Effector CD4-positive, alpha-beta T cell (primary cell): Measurements from ENCODE around the gene UPP1.
A peak's percentile ranks its signal among the peaks of the same experiment; 100 is the strongest.

ENCODE experiments used
- DNase-seq: peaks from one replicate; pipeline ENCODE4 v3.0.0-alpha.2; 2020

Gene UPP1

DNA sequence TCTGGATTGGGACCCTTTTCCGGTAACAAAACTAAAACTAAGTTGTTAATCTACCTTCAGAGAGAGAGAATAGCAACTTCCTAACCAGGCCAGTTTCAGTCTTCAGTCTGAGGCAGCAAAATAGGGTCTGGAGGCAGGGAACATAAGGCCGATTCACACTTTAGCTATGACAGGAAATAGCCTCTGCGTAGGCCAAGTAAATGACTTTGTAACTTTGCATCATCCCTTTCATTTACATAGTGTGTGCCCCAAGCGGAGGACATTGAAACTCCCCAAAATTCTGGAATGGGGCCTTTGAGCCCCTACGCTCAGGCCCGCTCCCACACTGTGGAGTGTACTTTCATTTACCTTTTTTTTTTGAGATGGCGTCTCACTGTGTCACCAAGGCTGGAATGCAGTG, 1.7 kb upstream of the UPP1 start:
- no peak for DNase-seq

DNA sequence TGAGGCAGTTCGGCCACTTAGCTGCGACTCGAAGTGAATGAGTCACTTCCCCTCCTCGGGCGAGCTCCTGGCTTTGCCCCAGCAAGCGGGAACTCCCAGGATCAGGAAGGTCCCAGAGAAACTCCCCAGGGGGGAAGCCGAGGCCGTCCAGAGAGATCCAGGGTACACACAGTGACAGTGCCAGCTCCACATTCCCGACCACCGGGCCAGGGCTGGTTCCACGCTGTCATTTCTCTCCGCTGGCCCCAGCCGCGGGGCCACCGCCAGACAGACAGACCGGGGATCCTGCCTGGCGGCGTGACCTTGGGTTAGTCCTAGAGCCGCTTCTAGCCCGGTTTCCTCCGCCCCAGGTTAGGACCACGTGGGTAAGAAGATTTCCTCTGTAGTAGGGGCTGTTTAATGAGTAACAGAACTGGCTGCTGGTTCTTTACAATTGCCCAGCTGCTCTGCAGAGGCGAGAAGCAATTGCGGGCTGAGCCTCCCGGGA, 463 bp upstream of the UPP1 start:
- no peak for DNase-seq

DNA sequence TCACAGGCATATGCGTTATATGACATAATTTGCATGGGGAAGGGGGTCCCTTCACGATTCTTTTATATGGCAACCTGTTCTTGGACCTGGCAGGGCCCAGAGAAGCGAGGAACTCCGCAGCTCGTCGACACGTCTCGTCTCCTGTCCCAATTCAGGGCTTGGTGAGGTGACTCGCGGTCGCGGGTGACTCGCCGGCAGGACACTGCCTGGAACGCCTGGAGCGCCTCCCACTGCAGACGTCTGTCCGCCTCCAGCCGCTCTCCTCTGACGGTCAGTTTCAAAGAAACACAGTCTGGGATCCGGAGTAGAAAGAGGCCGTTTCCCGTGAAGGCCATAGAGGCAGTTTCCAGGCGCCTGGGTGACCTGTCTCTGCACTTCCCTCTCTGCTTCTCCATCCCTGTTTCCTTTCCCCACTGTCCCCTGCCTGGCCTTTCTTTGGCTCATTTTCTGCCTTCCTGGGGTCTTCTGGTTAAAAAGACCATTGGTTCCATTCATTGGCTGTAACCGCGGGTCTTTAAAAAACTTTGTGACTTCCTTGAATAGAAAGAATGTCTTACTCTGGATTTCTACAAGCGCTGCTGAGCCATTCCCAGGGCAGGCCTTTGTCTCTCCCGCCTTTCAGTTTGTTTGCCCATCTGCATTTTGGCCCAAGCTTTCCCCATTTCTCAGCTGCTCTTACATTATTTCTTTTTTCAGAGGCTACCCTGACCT, 1.2 kb downstream of the UPP1 start:
- no peak for DNase-seq

DNA sequence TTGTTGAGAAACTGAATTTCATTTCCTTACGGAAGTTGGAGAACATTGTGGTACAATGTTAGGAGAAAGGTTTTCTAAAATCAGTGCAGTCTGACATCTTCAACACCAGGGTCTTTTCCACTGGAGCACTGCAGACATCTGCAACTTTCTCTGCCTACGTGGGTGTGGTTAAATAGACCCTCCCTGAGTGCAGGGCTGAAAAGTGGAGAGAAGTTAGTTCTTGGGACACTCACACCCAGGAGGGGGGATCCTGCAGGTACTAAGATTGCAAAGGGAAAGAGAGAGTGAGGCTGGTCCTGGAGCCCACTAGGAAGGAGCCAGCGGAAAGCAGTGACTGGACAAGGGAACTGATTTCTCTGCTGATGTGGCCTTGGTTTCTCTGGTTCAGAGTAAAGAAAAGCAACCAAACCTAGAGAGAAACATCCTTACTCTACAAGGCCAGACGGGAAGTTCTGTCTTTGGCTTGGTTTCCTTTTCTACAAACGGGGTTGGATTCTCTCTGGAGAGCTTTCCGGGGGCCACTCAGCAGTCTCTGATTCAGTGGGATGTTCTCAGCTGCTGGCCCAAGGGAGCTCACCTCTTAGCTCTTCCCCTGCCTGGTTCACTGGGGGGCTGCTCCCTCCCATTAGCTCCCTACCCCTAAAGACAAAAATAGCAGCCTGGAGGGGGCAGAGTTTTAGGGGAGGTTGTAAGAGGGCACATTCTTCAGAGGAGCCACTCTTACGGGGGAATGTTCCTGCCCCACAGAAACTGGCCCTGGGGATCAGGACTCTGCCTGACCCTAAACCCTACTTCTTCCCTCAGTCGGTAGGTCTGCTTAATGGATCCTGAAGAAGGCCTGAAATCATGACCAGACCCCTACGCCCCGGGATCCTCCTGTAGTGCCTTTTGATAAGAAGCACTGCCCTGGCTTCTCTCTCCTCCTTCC, 2.7 kb downstream of the UPP1 start:
- DNase-seq, result no peak

DNA sequence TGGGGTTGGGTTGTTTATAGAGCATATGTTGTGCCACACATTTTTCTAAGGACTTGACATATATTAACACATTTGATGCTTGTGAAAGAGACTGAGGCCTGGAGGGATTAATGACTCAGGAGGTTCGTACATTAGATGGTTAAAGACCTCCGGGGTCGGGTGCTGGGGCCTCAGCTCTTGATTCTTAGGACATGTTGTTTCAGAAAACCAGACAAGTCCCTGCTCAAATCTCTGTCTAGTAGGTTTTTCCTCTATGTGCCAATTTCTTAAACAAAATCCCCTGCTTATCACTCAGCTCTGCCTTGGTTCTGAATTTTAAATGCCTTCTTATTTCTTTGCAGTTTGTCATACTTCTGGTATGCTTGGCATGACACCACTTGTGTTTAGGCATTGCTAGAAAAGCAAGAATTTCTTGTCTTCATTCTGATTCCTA, 5.8 kb downstream of the UPP1 start:
- no peak for DNase-seq

DNA sequence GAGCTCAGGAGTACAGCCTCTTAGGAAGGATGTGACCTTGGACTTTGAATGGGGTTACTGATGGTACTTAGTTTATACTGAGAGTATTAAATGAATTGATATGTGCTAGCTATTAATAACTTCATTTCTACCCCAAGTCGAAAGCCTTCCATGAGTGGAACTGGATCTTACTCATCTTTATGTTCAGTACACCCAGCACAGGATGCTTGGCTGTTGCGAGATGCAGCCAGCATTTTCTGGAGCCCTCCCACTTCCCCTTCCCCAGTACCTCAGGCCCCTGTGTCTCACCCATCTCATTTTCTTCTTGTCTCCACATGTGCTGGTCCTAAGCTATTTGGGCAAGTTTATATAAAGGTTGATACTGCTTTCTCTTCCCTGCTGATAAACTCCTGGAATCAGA, 7.2 kb downstream of the UPP1 start:
- no peak for DNase-seq

DNA sequence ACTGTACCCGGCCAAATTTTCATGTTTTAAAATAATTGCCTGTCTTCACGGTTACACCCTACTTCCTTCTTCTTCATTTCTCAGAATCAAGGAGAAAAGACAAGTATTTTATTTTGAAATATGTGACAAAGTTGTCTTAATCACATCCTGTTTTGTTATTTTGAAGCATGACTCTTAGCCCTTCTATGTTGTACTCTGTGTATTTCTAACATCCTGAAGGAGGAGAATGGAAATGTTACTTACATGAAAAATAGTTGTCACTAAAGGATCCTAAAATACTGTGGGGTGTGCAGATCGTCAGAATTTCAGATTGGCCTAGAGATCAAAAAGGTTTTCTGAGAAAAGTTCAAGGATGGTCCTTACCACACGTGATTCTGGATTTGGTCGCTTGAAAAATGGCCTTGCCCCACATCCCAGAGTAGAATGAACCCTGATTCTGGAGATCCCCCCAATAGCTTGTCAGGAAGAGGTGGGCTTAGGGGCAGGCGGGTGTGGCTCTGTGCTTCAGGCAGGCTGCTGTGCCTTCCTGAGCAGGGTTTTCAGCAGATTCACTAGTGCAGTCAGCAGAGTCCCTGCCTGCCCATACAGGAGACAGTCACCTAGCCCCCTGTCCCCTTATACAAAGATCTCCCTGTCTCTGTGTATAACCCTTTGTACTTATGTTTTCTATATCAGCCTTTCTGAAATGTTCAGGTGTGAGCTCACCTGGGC, 8.6 kb downstream of the UPP1 start:
- DNase-seq, result no peak

DNA sequence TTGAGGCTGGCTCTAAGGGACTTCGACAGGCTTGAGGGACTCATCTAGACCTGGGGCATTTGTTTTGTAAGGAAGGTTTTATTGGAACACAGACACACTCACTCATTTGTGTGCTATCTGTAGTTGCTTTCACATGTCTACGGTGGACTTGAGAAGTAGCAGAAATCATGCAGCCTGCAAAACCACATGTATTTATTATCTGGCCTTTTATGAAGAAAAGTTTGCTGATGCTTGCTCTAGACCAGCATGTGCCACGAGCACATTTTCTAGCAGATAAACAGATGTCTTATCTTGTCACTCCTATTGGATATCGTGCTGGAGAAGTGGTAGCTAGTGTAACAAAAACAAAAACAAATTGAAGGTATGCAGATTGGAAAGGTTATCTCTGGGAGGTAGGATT, 9.8 kb downstream of the UPP1 start:
- DNase-seq, result no peak

DNA sequence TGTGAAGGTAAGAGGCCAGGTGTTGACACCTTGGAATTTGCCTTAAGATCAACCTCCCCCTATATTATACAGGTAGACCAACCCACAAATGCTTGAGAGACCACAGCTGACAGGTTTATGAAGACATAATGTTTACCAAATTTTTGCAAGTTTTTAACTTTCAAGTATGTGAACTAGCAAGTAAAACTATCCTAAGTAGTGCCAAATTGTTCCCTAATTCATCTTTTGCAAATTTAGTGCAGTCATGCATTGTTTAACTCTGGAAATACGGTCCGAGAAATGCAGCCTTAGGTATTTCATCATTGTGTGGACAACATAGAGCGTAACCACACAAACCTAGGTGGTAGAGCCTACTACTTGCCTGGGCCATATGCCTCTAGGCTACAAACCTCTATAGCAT, 10.7 kb downstream of the UPP1 start:
- DNase-seq, result no peak

DNA sequence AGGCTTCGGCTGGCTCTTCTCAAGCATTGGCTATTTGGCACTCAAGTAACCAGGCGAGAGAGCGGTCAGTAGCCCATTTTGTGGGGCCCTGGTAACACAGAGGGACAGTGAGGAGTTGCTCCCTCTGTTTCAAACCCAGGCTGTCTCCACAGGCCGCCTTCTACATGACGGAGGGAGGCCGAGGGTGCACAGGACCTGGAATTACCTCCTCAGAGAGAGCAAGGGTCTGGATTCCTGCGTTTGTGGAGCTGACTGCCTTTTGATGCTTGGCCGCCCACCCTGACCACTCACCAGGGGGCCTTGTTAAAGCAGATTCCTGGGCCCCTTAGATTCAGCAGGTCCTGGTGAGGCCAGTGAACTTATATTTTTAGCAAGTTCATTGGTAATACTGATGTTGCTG, 12.3 kb downstream of the UPP1 start:
- DNase-seq, result no peak

DNA sequence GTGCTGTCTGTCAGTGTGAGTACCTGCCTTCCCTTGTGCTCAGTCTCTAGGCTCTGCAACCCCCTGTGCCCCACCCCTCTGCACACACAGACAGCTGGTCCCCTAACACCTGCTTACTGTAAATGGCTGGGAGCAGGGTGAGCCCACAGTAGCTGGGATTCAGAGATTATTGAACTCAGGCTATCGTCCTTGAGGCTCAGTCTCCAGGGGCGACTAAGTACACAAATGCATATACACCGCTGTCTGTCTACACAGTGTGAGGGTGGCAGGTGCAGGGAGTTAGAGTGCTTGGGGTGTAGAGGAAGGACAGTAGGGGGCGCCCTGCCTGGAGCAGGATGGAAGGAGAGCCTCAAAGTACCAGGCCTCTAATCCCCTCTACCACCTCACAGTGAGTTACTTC, 12.9 kb downstream of the UPP1 start:
- no peak for DNase-seq

DNA sequence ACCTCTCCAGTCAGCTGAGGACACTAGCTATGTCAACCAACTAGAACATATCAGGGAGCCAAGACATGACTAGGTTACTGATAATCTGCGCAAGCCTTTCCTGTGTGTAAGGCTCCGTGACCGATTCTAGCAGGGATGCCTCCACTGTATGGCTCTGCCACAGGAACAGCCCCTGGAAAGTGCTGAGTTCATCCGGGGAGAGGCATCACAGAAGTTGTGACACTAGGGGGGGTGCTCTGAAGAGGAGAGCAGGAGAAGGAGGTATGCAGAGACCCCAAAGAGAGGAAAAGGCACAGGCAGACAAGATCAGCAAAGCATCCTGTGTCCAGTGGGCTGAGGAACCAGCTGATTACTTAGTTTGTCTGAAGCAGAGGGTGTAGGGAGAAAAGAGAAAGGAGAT, 13.5 kb downstream of the UPP1 start:
- no peak for DNase-seq

DNA sequence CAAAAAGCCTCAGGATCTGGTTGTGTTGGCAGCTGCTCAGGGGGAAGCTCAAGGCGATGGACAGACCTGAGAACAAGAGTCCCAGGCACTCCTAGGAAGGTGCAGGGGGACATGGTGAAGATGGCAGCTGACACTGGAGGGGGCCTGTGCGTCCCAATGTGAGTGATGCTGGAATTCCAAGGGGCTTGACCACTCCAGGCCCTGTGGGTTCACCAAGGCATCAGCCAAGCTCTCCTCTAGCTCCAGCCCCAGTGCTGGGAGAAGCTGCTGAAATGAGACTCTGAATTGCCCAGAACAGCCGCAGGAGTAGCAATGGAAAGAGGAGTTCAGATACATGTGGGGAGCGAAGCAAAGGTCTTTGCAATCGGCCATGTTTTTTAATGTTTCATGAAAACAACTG, 16.0 kb downstream of the UPP1 start:
- DNase-seq, result no peak

DNA sequence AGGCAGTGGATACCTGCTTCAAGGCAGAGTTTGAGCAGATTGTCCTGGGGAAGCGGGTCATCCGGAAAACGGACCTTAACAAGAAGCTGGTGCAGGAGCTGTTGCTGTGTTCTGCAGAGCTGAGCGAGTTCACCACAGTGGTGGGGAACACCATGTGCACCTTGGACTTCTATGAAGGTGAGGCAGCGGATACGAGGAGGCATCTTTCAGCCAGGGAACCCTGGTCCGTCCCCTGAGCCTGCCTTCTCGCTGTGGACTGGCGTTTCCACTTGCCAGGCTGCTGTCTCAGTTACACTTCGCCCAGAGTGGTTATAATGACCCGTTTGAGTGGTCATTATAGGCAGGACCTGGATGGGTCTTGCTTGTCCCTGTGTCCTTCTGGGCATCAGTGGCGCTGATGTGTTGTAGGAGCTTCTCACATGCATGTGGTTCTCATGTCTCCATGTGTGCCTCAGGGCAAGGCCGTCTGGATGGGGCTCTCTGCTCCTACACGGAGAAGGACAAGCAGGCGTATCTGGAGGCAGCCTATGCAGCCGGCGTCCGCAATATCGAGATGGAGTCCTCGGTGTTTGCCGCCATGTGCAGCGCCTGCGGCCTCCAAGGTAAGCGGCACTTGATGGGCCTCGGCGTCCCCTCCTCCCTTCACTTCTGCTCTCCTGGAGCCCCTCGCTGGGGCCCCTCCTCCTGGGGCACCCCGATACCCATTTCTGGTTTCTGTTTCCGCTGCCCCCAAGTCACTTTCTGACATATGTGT, 18.0 kb downstream of the UPP1 start:
- DNase-seq, result no peak

DNA sequence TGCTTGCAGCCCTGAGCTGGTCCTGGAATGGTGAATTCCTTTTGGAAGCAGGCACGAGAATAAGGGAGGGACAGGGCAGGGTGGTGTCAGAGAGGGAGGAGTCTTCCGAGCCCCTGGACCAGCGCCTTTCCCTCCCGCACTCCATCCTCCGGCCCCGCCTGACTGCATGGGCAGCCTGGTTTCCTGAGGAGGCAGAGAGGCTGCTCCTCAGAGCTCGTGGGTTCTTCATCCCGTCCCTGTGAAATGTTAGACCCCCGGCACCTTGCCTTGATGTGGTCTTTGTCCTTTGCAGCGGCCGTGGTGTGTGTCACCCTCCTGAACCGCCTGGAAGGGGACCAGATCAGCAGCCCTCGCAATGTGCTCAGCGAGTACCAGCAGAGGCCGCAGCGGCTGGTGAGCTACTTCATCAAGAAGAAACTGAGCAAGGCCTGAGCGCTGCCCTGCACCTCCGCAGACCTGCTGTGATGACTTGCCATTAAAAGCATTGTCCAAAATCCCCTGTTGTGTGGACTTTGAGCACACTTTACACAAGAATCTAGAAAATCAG, 18.9 kb downstream of the UPP1 start:
- no peak for DNase-seq

DNA sequence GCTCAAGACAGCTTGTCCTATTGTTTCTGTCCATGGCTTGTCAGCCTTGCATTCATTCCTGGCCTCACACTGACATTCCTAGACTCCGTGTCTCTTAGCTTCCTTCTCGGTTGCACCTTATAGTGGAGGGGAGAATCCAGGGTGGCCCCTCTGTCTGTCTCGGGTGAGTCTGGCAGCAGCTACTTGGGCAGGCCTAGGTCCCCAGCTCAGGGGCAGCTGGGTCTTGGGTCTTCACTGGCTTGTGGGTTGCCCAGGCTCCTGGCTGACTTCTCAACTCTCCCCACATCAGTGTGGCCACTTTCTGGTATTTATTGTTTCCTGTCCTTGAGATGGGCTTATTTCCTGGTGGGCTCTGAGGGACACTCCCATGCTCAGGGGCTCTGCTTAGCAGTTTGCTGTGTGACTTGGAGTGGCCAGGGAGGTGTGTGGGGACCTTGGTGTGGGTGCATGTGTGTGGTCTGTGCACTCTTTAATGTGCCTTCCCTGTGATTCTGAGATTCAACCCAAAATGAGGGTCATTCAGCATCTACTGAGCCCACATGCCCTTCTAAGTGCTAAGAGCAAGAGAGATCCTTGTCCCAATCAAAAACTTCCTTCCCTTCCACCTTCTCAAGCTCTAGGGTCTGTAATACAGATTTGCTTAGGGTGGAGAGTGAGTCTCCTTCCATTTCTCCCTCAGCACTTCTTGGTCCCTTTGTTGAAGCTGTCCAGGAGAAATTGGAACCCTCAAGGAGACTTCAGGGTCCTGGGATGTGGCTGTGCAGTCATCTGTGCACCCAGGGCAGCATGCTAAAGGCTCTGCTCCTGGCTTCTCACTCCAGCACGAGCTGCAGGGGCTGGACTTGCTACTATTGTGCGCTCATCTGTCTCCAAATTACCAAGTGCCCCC, 20.1 kb downstream of the UPP1 start:
- DNase-seq, result no peak

DNA sequence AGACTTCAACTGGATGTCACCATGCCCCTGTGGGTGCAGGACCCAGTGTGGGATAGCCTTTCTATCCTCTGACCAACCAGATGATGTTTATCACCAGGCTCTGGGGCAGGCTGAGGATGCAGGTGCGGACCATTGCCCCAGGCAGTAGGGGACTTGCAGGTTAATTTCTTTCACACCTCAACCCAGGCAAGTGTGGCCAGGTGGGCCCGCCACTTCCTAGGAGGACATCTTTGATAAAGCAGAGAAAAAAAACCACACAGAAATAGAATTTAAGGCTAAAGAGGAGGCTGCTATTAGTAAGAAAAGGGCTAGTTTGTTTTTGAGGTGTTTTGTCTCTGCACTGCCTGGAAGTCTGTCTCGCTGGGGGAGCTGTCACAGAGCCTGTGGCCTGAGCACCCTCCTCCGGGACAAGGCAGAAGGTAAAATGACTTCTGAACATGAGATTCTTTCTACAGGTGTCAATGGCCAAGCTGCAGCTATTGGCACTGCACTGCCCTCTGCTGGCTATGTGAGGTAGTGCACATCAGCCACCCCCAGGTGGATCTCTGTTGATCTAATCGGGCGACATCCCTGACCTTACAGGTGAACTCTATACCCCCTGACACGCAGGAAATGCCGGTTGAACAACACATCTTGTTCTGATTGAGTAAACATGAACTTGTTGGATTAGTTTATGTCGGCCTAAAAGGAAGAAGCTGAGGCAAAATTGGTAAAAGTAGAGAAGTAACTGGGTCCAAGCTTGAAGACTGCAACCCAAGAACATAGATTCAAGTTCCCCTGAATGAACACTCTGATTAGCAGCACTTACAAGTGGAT, 21.0 kb downstream of the UPP1 start:
- DNase-seq, result peak; percentile 84

DNA sequence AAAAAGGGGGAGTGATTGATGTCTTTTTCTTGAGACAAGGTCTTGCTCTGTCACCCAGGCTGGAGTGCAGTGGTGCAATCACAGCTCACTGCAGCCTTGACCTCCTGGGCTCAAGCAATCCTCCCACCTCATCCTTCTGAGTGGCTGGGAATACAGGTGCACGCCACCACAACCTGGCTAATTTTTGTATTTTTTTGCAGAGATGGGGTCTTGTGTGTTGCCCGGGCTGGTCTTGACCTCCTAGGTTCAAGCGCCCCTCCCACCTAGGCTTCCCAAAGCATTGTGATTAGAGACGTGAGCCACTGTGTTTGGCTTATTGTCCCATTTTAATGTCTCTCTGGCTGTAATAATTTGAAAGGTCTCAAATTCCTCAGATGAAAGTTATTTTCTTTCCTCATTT, 21.8 kb downstream of the UPP1 start:
- DNase-seq, result no peak

DNA sequence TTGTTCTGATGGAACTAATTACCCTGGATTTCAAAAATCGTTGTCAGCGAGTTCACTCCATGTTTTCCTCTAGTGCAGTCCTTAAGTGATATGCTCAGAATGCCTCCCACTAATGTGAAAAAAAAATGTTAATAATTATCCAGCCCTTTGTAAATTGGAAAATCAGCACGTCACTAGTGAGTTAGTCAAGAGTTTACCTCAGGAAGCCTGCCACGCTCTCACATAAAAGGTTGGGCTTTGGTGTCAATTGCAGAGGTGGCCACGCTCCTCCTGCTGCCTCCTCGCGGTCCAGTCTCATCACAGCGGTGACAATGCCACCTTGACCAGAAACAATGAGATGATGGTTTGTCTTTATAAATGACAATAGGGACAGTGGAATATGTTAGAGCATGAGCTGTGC, 22.5 kb downstream of the UPP1 start:
- DNase-seq, result no peak

DNA sequence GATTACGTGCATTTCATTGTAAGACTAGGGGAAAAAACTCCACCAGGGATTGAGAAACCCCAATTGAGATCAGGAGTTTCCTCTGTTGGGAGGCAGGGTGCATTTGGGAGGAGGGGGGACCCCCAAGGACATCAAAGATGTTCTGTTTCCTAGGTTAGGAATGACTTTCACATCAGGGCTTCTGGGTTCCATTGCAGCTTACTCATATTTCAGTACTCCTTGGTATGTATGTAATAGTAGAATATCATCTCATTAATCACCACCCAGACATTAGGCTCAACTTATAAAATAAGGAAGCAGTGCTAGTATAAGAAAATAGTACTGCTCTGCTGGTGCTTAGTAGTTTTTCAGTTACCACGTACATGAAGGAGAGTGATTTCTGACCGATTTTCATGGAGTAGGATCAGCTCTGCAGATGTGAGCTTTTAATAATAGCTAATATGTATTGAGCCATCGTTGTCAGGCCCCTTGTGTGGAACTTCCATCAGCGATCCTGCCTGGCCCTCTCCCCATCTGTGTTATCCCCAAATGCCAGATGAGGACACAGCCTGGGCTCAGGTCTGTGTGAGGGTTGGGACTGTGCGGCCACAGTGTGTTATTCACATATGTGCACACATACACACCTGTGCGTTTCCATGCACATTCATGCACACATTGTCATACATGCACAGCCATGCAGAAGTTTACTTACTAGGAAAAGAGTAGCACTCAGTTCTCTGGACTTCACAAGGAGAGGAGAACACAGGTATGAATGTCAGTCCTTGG, 23.5 kb downstream of the UPP1 start:
- no peak for DNase-seq
